GM21576 (cell line): Measurements from ENCODE around the gene GPC2.

Experiments
- ATAC-seq: cut with Tn5 transposase; IDR thresholded peaks from one replicate; pipeline ENCODE4 v1.9.1; 2021; ENCODE audit warnings: mild to moderate bottlenecking, moderate library complexity; ENCODE audit not compliant: unreplicated experiment

The GPC2 gene

GRCh38 chr7:100170101-100170897 is 6.9 kb downstream of the GPC2 start:
- no peak for ATAC-seq

- no peak for ATAC-seq
These were observed 7.9 kb downstream of the GPC2 start for GRCh38 chr7:100169147-100169850.

- no peak for ATAC-seq
These were observed 9.3 kb downstream of the GPC2 start for GRCh38 chr7:100167912-100168323.

GRCh38 chr7:100166970-100167911 is 9.9 kb downstream of the GPC2 start:
- no peak for ATAC-seq

- ATAC-seq = no peak
These were observed 10.8 kb downstream of the GPC2 start for GRCh38 chr7:100166317-100166940.

GRCh38 chr7:100163871-100164270 is 13.3 kb downstream of the GPC2 start:
- ATAC-seq = no peak

GRCh38 chr7:100163006-100163531 is 14.1 kb downstream of the GPC2 start:
- ATAC-seq = no peak

GRCh38 chr7:100160067-100160466 is 17.1 kb downstream of the GPC2 start:
- no peak for ATAC-seq

- no peak for ATAC-seq
These were observed 18.0 kb downstream of the GPC2 start for GRCh38 chr7:100159099-100159623.

- ATAC-seq = peak; percentile 75
These were observed 18.7 kb downstream of the GPC2 start, which contains the start of gene TRAPPC14 for GRCh38 chr7:100158229-100159098. Gene TRAPPC14 (minus strand): TSS chr7:100158723. CDS start chr7:100158499, 224 bp downstream.

- no peak for ATAC-seq
These were observed 19.6 kb downstream of the GPC2 start for GRCh38 chr7:100157334-100158228.

GRCh38 chr7:100157069-100157333 is 20.2 kb downstream of the GPC2 start:
- ATAC-seq = no peak

GRCh38 chr7:100156331-100157068 is 20.7 kb downstream of the GPC2 start:
- ATAC-seq = no peak

- ATAC-seq = no peak
These were observed 21.4 kb downstream of the GPC2 start for GRCh38 chr7:100155553-100156317.

GRCh38 chr7:100154651-100155491 is 22.3 kb downstream of the GPC2 start:
- ATAC-seq = no peak
